Activated CD4-positive, alpha-beta T cell treated with anti-CD3 and anti-CD28 coated beads for 48 hours (primary cell): ENCODE measurements around the gene CGREF1.
"Not testable (repeated sequence)": the region's sequence is repeated elsewhere in the genome, so short reads cannot be mapped to it uniquely, and the experiment has no call there.

Experiments used
- DNase-seq: peaks from one replicate; pipeline ENCODE4 v3.0.0-alpha.2; 2020

CGREF1 gene

GRCh38 chr2:27137322-27137935 lies 18.5 kb upstream of the CGREF1 start:
- DNase-seq, result no peak

- no peak for DNase-seq
Measured at GRCh38 chr2:27136751-27137150, 17.8 kb upstream of the CGREF1 start.

GRCh38 chr2:27135478-27135955 lies 16.6 kb upstream of the CGREF1 start:
- DNase-seq, result no peak

GRCh38 chr2:27134781-27135477 lies 16.0 kb upstream of the CGREF1 start:
- no peak for DNase-seq

GRCh38 chr2:27133905-27134780 lies 15.2 kb upstream of the CGREF1 start, which contains the start of gene PREB:
PREB (minus strand) TSS chr2:27134636; CDS start chr2:27134421, 215 bp downstream.
- DNase-seq, result peak; percentile 99

- peak; percentile 48 for DNase-seq
Measured at GRCh38 chr2:27133195-27133875, 14.4 kb upstream of the CGREF1 start.

- DNase-seq, result no peak
Measured at GRCh38 chr2:27131429-27131828, 12.5 kb upstream of the CGREF1 start.

GRCh38 chr2:27130396-27130795 lies 11.5 kb upstream of the CGREF1 start:
- no peak for DNase-seq

- DNase-seq, result no peak
Measured at GRCh38 chr2:27128668-27129571, 10.0 kb upstream of the CGREF1 start.

- DNase-seq, result no peak
Measured at GRCh38 chr2:27127883-27128667, 9.1 kb upstream of the CGREF1 start.

GRCh38 chr2:27126252-27126710 lies 7.4 kb upstream of the CGREF1 start:
- no peak for DNase-seq

GRCh38 chr2:27125104-27125503 lies 6.2 kb upstream of the CGREF1 start:
- no peak for DNase-seq

GRCh38 chr2:27123302-27124150 lies 4.6 kb upstream of the CGREF1 start, which contains the start of gene ABHD1:
ABHD1 (plus strand) TSS chr2:27123815; CDS start chr2:27123949, 134 bp downstream.
- DNase-seq, result peak; percentile 58

GRCh38 chr2:27122791-27123190 lies 3.9 kb upstream of the CGREF1 start:
- DNase-seq, result no peak

GRCh38 chr2:27121906-27122305 lies 3.0 kb upstream of the CGREF1 start:
- no peak for DNase-seq

GRCh38 chr2:27119330-27119670 lies 372 bp upstream of the CGREF1 start:
- not testable (repeated sequence) for DNase-seq

- DNase-seq, result no peak
Measured at GRCh38 chr2:27117995-27118524, 868 bp downstream of the CGREF1 start.

- no peak for DNase-seq
Measured at GRCh38 chr2:27115519-27115918, 3.4 kb downstream of the CGREF1 start.

- DNase-seq, result not testable (repeated sequence)
Measured at GRCh38 chr2:27111392-27112078, 7.4 kb downstream of the CGREF1 start.
